IPS DF 6.9 (cell line): ENCODE results near the gene MXRA7.
"Not testable (repeated sequence)": the region's sequence is repeated elsewhere in the genome, so short reads cannot be mapped to it uniquely, and the experiment has no call there.

Experiments used
- DNase-seq: peaks from one replicate; pipeline ENCODE4 v3.0.0-alpha.2; 2013; ENCODE audit warnings: low read depth, low spot score
- H3K27ac ChIP-seq: one replicate; pipeline ENCODE4 v1.5.1; 2013; ENCODE audit warnings: low read length, control low read depth
- H3K27me3 ChIP-seq: 2 replicates; pipeline ENCODE4 v1.6.1; 2013; ENCODE audit warnings: mild to moderate bottlenecking, low read length; ENCODE audit not compliant: control insufficient read depth, insufficient read depth
- H3K36me3 ChIP-seq: 2 replicates; pipeline ENCODE4 v1.6.1; 2013; ENCODE audit warnings: low read length; ENCODE audit not compliant: control insufficient read depth, insufficient read depth
- H3K4me1 ChIP-seq: 2 replicates; pipeline ENCODE4 v1.6.1; 2013; ENCODE audit warnings: low read length; ENCODE audit not compliant: control insufficient read depth, insufficient read depth
- H3K4me3 ChIP-seq: 2 replicates; pipeline ENCODE4 v1.5.1; 2013; ENCODE audit warnings: mild to moderate bottlenecking, low read length
- H3K9me3 ChIP-seq: 2 replicates; pipeline ENCODE4 v1.6.1; 2013; ENCODE audit warnings: low read length, inconsistent platforms; ENCODE audit not compliant: control insufficient read depth, insufficient read depth
- WGBS: extraction: QIAGEN DNeasy Blood & Tissue Kit; methylation state at CpG from one replicate; pipeline ENCODE4 v1.1.7; 2013; ENCODE audit warnings: mixed read lengths, missing lambda C conversion rate; ENCODE audit not compliant: insufficient read length, insufficient coverage; 5-methylcytosine and 5-hydroxymethylcytosine counted together

MXRA7 gene

DNA sequence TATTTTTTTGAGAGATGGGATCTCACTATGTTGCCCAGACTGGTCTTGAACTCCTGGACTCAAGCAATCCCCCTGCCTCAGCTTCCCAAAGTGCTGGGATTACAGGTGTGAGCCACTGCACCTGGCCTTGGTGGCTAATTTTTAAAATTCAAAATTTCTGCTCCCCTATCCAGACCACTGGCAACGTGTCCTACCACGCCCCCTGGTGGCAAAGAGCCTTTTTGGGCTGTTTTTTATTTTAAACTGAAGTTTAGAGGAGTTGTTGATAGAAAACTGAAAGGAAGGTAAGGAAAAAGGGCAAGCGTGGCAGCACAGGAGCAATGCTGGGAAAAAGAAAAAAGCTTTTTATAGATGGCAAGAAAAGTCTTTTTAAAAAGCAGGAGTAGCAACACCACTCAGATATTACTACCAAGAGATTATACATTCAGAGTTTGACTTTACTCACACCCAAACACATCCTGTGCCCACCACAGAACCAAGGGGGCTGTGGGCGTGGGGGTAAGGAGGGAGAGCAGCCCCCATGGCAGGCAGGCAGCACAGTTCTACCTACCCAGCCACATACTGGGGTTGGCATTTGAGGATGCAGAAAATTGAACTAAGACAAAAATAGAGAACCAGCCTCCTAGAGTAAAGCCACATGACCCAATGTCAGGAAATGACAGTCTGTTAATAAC, 4.2 kb upstream of the MXRA7 start:
- Histone ChIP-seq H3K36me3 (peaks cover 22% of the 10 kb centered on the region; the same call in 1 of the 2 replicates), H3K9me3 (no peaks in the 10 kb centered on the region), H3K4me1 (peaks cover 3% of the 10 kb centered on the region), H3K27ac (no peak overlapping the region), H3K4me3 (no peak overlapping the region), H3K27me3 (no peaks in the 10 kb centered on the region; the same call in 1 of the 2 replicates)
- DNase-seq = no peak
- WGBS = no CpG with 5 or more reads among the region's 4 CpGs

DNA sequence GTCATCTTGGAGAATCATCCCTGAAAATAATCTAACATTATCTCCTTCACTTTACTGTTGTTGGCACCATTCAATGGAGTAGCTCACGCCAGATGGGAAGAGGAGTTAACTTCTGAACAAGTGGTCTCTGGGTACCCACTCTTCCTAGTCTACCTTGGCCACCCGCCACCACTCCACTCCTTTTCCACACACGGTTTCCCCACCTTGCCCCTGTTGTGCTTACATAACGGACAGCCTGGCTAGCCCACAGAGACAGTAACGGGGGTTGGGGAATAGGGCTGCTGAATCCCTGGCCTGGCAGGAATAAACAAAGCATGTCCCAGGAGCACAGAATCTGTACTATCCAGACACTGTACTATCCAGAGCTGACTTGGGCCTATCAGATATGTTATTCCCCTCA, 3.6 kb upstream of the MXRA7 start:
- WGBS = no CpG with 5 or more reads among the region's 5 CpGs
- Histone ChIP-seq H3K36me3 (peaks cover 18% of the 10 kb centered on the region; the same call in 1 of the 2 replicates), H3K4me3 (no peak overlapping the region), H3K27me3 (peaks cover 6% of the 10 kb centered on the region; the same call in 1 of the 2 replicates), H3K9me3 (no peaks in the 10 kb centered on the region), H3K27ac (no peak overlapping the region), H3K4me1 (peaks cover 6% of the 10 kb centered on the region)
- no peak for DNase-seq

DNA sequence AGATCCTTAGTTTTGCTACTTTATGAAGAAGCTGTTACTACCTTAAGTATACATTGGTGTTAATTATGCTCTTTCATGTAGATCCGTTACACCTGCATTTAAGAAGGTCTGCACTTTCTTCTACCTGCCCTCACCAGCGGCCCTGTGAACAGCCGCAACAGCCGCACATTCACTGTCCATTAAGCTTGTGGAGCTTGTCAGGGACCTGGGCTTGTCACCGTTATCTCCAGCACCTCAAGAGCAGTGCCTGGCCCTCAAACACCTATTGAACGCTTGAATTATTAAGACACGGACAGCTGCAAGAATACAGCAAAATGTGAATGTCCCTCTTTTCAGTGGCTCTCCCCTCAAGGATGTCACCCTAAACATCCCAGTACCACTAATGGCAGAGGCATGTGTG, 3.0 kb upstream of the MXRA7 start:
- Histone ChIP-seq H3K4me3 (no peak overlapping the region), H3K27me3 (peaks cover 6% of the 10 kb centered on the region; the same call in 1 of the 2 replicates), H3K9me3 (no peaks in the 10 kb centered on the region), H3K27ac (no peak overlapping the region), H3K36me3 (peaks cover 15% of the 10 kb centered on the region; the same call in 1 of the 2 replicates), H3K4me1 (peaks cover 9% of the 10 kb centered on the region)
- WGBS = no CpG with 5 or more reads among the region's 7 CpGs
- no peak for DNase-seq

GRCh38 chr17:76712321-76712720, 1.6 kb upstream of the MXRA7 start:
- H3K27me3 ChIP-seq, H3K36me3 ChIP-seq, H3K9me3 ChIP-seq, DNase-seq, H3K4me3 ChIP-seq, H3K27ac ChIP-seq: not testable (repeated sequence)
- peaks cover 10% of the 10 kb centered on the region for H3K4me1 ChIP-seq
- WGBS = no CpG with 5 or more reads among the region's 7 CpGs

- H3K9me3 ChIP-seq, H3K27ac ChIP-seq, DNase-seq, H3K27me3 ChIP-seq, H3K36me3 ChIP-seq: not testable (repeated sequence)
- no CpG with 5 or more reads among the region's 79 CpGs for whole genome bisulfite sequencing
- Histone ChIP-seq H3K4me1 (peaks cover 10% of the 10 kb centered on the region), H3K4me3 (peak overlapping the region; percentile 67)
Measured at GRCh38 chr17:76709951-76710862, 558 bp downstream of the MXRA7 start.

- no peak for DNase-seq
- Histone ChIP-seq H3K4me3 (no peak overlapping the region), H3K27ac (no peak overlapping the region), H3K36me3 (no peaks in the 10 kb centered on the region), H3K4me1 (peaks cover 10% of the 10 kb centered on the region), H3K9me3 (no peaks in the 10 kb centered on the region), H3K27me3 (peaks cover 6% of the 10 kb centered on the region; the same call in 1 of the 2 replicates)
- no CpG with 5 or more reads among the region's 29 CpGs for WGBS
Measured at GRCh38 chr17:76709077-76709950, 1.5 kb downstream of the MXRA7 start.

- no peaks in the 10 kb centered on the region for H3K36me3 ChIP-seq
- DNase-seq = no peak
- WGBS = no CpG with 5 or more reads among the region's 14 CpGs
- H3K4me1 ChIP-seq = peaks cover 10% of the 10 kb centered on the region
- no peak overlapping the region for H3K27ac ChIP-seq
- H3K4me3 ChIP-seq = no peak overlapping the region
- H3K9me3 ChIP-seq = no peaks in the 10 kb centered on the region
- peaks cover 6% of the 10 kb centered on the region; the same call in 1 of the 2 replicates for H3K27me3 ChIP-seq
Measured at GRCh38 chr17:76707985-76708807, 2.6 kb downstream of the MXRA7 start.

DNA sequence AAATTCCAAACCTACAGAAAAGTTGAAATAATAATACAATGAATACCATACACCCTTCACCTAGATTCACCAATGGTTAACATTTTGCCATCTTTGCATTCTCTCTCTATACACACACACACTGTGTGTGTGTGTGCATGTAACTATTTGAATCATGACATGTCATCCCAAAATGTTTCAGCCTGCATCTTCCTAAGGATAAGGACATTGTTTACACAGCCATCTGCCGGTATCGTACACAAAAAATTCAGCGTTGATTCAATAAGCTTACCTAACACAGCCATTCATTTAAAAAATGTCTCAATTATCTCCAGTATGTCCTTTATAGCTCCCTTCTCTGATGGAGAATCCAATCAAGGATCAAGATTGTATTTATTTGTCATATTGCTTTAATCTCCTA, 3.9 kb downstream of the MXRA7 start:
- WGBS = no CpG with 5 or more reads among the region's 3 CpGs
- H3K27ac ChIP-seq = no peak overlapping the region
- no peak for DNase-seq
- H3K36me3 ChIP-seq = no peaks in the 10 kb centered on the region
- no peaks in the 10 kb centered on the region for H3K9me3 ChIP-seq
- peaks cover 6% of the 10 kb centered on the region; the same call in 1 of the 2 replicates for H3K27me3 ChIP-seq
- H3K4me1 ChIP-seq = peaks cover 10% of the 10 kb centered on the region
- no peak overlapping the region for H3K4me3 ChIP-seq

GRCh38 chr17:76704805-76705204, 6.0 kb downstream of the MXRA7 start:
- no CpG with 5 or more reads among the region's 4 CpGs for WGBS
- Histone ChIP-seq H3K4me3 (no peak overlapping the region), H3K4me1 (peaks cover 10% of the 10 kb centered on the region)

More at GRCh38 chr17:76704805-76705204, 6.0 kb downstream of the MXRA7 start:
- Histone ChIP-seq H3K27me3 (peaks cover 5% of the 10 kb centered on the region; the same call in 1 of the 2 replicates), H3K36me3 (no peaks in the 10 kb centered on the region), H3K9me3 (no peaks in the 10 kb centered on the region), H3K27ac (no peak overlapping the region)
- DNase-seq = no peak
